Suprapubic skin (tissue), 3 donors: ENCODE data around the gene CDH4.

Experiments
- POLR2A ChIP-seq, 2 donors: fragments of 450-650 bp; IDR thresholded peaks; one replicate each; pipeline ENCODE4 v1.6.1; 2017; ENCODE audit warnings: antibody characterized with exemption in 2 of 2, mild to moderate bottlenecking in 2 of 2, moderate library complexity in 2 of 2
- TF ChIP-seq, protein P1 (sequence below), 2 donors: fragments of 200-600 bp in 1 of 2; fragments of 450-650 bp in 1 of 2; sonication (generic) in 1 of 2; IDR thresholded peaks; one replicate each; pipeline ENCODE4 v1.5.1; 2016 to 2019; ENCODE audit warnings: antibody characterized with exemption in 2 of 2, mild to moderate bottlenecking in 1 of 2, moderate library complexity in 1 of 2

DNA sequence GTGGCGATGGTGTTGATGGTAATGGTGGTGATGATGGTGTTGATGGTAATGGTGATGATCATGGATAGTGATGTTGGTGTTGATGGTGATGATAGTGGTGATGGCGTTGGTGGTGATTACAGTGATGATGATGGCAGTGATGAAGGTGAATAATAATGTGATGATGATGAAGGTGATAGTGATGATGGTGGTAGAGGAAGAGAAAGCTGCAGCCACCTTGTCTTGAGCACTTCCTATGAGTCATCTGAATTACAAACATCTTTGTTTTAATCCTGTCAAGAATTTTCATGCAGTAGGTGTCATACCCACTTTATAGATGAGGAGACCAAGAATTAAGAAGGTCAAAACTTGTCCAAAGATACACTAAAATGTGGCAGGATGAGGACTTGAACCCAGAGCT lies 571.2 kb downstream of the CDH4 start:
- TF ChIP-seq POLR2A (IDR thresholded peaks at IDR 0.05) = no peak
- TF ChIP-seq, protein P1, sequence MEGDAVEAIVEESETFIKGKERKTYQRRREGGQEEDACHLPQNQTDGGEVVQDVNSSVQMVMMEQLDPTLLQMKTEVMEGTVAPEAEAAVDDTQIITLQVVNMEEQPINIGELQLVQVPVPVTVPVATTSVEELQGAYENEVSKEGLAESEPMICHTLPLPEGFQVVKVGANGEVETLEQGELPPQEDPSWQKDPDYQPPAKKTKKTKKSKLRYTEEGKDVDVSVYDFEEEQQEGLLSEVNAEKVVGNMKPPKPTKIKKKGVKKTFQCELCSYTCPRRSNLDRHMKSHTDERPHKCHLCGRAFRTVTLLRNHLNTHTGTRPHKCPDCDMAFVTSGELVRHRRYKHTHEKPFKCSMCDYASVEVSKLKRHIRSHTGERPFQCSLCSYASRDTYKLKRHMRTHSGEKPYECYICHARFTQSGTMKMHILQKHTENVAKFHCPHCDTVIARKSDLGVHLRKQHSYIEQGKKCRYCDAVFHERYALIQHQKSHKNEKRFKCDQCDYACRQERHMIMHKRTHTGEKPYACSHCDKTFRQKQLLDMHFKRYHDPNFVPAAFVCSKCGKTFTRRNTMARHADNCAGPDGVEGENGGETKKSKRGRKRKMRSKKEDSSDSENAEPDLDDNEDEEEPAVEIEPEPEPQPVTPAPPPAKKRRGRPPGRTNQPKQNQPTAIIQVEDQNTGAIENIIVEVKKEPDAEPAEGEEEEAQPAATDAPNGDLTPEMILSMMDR (IDR thresholded peaks at IDR 0.05) = no peak
